DND-41 (cell line): ENCODE data around the gene ARHGAP26.

Experiments used
- EZH2 ChIP-seq: IDR thresholded peaks from 3 replicates; pipeline ENCODE4 v1.6.1; 2012; ENCODE audit warnings: borderline replicate concordance, low read depth, mild to moderate bottlenecking, moderate library complexity, low read length, inconsistent platforms; ENCODE audit not compliant: severe bottlenecking
- TF ChIP-seq, protein P1 (sequence below): IDR thresholded peaks from 2 replicates; pipeline ENCODE4 v1.5.1; 2012; ENCODE audit warnings: borderline replicate concordance, low read length, moderate library complexity, mild to moderate bottlenecking; ENCODE audit not compliant: poor library complexity, severe bottlenecking; ENCODE audit errors: extremely low read depth

- TF ChIP-seq, protein P1, sequence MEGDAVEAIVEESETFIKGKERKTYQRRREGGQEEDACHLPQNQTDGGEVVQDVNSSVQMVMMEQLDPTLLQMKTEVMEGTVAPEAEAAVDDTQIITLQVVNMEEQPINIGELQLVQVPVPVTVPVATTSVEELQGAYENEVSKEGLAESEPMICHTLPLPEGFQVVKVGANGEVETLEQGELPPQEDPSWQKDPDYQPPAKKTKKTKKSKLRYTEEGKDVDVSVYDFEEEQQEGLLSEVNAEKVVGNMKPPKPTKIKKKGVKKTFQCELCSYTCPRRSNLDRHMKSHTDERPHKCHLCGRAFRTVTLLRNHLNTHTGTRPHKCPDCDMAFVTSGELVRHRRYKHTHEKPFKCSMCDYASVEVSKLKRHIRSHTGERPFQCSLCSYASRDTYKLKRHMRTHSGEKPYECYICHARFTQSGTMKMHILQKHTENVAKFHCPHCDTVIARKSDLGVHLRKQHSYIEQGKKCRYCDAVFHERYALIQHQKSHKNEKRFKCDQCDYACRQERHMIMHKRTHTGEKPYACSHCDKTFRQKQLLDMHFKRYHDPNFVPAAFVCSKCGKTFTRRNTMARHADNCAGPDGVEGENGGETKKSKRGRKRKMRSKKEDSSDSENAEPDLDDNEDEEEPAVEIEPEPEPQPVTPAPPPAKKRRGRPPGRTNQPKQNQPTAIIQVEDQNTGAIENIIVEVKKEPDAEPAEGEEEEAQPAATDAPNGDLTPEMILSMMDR, result no peak
- no peak for TF ChIP-seq EZH2
Observed at GRCh38 chr5:143205386-143205785, 435.2 kb downstream of the ARHGAP26 start.
